Measurements from ENCODE around the gene SPAG16.

DNA sequence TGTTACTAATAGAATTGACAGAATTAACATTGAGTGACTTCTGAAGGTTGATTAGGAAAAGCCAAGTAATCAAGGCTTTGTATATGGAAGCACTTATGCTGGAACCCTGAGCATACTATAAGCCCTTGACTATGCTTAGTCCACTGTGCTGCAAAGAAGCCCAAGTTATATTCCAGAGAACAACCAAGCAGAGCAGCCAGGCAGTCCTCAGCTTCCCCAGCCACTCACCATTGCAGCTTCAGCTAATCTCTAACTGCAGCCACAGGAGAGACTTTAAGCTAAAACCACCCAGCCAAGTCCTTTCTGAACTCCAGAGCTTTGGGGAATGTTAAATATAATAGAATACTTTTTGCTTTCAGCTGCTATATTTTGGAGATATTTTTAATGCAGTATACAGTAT is 962.2 kb downstream of the SPAG16 start:
- TF ChIP-seq, protein P1, sequence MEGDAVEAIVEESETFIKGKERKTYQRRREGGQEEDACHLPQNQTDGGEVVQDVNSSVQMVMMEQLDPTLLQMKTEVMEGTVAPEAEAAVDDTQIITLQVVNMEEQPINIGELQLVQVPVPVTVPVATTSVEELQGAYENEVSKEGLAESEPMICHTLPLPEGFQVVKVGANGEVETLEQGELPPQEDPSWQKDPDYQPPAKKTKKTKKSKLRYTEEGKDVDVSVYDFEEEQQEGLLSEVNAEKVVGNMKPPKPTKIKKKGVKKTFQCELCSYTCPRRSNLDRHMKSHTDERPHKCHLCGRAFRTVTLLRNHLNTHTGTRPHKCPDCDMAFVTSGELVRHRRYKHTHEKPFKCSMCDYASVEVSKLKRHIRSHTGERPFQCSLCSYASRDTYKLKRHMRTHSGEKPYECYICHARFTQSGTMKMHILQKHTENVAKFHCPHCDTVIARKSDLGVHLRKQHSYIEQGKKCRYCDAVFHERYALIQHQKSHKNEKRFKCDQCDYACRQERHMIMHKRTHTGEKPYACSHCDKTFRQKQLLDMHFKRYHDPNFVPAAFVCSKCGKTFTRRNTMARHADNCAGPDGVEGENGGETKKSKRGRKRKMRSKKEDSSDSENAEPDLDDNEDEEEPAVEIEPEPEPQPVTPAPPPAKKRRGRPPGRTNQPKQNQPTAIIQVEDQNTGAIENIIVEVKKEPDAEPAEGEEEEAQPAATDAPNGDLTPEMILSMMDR (conservative IDR thresholded peaks at IDR 0.05; ENCODE audit: low read length), result no peak
- no peak for TF ChIP-seq EZH2phosphoT487 (IDR thresholded peaks at IDR 0.05; ENCODE audit: borderline replicate concordance)
